H1 (cell line): ENCODE data around the gene STK40. TPM values are rescaled to one million over a fixed set of nuclear protein-coding genes. Genes with fewer than 3 reads are reported as not detected.

ENCODE experiments used
- CBX8 ChIP-seq: fragments of 300-800, 300-1000 bp; sonication (generic); IDR thresholded peaks from 2 replicates; pipeline ENCODE4 v1.7.1; 2016; ENCODE audit warnings: low read depth, low read length, borderline replicate concordance
- CHD7 ChIP-seq: fragments of 300-600 bp; sonication (generic); IDR thresholded peaks from 2 replicates; pipeline ENCODE4 v1.7.1; 2012; ENCODE audit warnings: low read length, moderate library complexity, mild to moderate bottlenecking, inconsistent platforms; ENCODE audit not compliant: insufficient replicate concordance
- HDAC6 ChIP-seq: IDR thresholded peaks from one replicate; pipeline ENCODE4 v1.7.1; 2012; ENCODE audit warnings: low read depth, mild to moderate bottlenecking, inconsistent platforms, low read length, moderate library complexity
- SP4 ChIP-seq: IDR thresholded peaks from 2 replicates; pipeline ENCODE4 v1.6.1; 2012; ENCODE audit warnings: low read length, inconsistent platforms
- polyA plus RNA-seq, 7 experiments: library from polyadenylated mRNA; depleted of rRNA in 3 of 7; stranded (reverse) in 5 of 7; unstranded in 2 of 7; fragments of >200 nt in 5 of 7; fragments of 200-250 nt in 2 of 7; gene quantifications; 1 replicate in 5 of 7; 2 replicates in 1 of 7; 4 replicates in 1 of 7; pipeline versions ENCODE4 v1.2.1 to v1.2.3, GENCODE V29; 2011 to 2013; ENCODE audit warnings: missing spikeins in 2 of 7, mixed read lengths in 2 of 7
- total RNA-seq: library from RNA; stranded (reverse); fragmentation: NEBNext Ultra II Directional; extraction: Animal tissue kit (Norgen Biotek cat#: 25700); gene quantifications from 2 replicates; pipeline ENCODE4 v1.2.1, GENCODE V29; 2021

STK40 gene
- total and polyA plus RNA-seq, 2 of the 8 experiments (the other 6 are each of a cell fraction or from before 2014, with no cell fraction given) = 13.6 to 28.6 TPM

DNA sequence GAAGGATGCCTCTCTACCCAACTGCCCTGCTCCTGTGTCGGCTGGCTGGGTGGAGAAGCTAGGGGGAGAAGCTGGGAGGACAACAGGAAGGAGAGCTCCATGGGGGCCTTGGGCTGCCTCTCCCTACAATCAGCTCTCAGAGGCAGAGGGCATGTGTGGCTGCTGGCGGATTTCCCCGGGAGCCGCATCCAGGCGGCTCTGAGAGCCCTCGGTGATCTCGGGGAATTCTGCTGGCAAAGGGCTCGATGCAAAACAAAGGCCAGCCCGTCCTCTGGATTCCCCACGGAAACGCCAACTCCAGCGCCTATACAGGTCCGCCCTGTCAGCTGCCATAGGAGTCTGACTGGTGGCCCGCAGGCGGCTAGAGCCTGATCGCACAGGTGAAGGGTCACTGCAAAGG is 35.9 kb downstream of the STK40 start (continued):
- TF ChIP-seq CHD7 (no peak), CBX8 (no peak), HDAC6 (no peak), SP4 (no peak)
